ENCODE data around the gene PPP1R27. TPM values are rescaled to one million over a fixed set of nuclear protein-coding genes. Genes with fewer than 3 reads are reported as not detected.

The PPP1R27 gene
- total and polyA plus RNA-seq, 9 of the 15 experiments (the other 6 are each of a cell fraction or from before 2014, with no cell fraction given), result 0.29 to 6.9 (median 1.5) TPM; not detected in 2

DNA sequence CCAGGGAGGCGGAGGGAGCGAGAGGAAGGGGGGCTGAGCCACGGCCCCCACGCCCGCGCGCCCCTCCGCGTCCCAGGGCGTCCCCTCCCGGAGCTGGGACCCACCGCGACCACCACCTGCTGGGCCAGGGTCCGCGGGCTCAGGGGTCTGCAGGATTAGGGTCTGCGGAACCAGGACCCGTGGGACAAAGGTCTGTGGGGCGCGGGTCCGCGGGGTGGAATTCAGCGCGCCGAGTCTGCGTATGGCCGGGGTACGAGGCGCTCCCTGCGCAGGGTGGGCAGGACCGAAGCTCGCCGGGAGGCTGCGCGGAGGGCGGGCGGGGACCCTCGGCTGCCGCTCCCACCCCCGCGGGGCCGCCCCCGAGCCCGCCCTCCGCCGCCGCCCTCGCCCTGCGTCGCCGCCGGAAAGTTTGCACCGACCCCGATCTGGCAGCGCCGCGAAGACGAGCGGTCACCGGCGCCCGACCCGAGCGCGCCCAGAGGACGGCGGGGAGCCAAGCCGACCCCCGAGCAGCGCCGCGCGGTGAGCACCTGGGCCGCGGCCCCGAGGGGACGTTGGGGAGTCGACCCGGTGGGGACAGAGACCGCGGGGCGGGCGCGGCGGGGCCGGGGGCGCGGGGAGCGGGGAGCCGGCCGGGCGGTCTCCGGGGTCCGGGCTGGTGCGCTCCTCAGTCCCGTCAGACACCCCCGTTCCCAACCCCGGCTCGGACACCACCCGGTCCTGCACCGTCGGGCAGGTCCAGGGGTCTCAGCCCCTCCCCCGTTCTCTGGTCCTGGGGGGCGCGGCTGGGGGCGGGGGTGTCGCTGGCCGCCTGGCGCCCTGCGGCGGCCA, 30.9 kb downstream of the PPP1R27 start, which contains the start of gene GCGR (continued):
- TF ChIP-seq SMAD3 (CRISPR knock-in tag; conservative IDR thresholded peaks at IDR 0.05), result no peak
- TF ChIP-seq ZNF41 (CRISPR knock-in tag; conservative IDR thresholded peaks at IDR 0.05), result no peak
- no peak for TF ChIP-seq ZZZ3 (IDR thresholded peaks at IDR 0.05)
- TF ChIP-seq ZNF707 (CRISPR knock-in tag; conservative IDR thresholded peaks at IDR 0.05), result no peak
- no peak for TF ChIP-seq RAD51 (IDR thresholded peaks at IDR 0.05; ENCODE audit: borderline replicate concordance, low read depth)
- TF ChIP-seq LCOR (CRISPR knock-in tag; IDR thresholded peaks at IDR 0.05), result no peak
- TF ChIP-seq, protein P1, sequence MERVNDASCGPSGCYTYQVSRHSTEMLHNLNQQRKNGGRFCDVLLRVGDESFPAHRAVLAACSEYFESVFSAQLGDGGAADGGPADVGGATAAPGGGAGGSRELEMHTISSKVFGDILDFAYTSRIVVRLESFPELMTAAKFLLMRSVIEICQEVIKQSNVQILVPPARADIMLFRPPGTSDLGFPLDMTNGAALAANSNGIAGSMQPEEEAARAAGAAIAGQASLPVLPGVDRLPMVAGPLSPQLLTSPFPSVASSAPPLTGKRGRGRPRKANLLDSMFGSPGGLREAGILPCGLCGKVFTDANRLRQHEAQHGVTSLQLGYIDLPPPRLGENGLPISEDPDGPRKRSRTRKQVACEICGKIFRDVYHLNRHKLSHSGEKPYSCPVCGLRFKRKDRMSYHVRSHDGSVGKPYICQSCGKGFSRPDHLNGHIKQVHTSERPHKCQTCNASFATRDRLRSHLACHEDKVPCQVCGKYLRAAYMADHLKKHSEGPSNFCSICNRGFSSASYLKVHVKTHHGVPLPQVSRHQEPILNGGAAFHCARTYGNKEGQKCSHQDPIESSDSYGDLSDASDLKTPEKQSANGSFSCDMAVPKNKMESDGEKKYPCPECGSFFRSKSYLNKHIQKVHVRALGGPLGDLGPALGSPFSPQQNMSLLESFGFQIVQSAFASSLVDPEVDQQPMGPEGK (CRISPR knock-in tag; IDR thresholded peaks at IDR 0.05; ENCODE audit: borderline replicate concordance), result no peak
- TF ChIP-seq ZNF408 (CRISPR knock-in tag; IDR thresholded peaks at IDR 0.05; ENCODE audit: low read depth), result no peak
- no peak for TF ChIP-seq CBX3 (IDR thresholded peaks at IDR 0.05; ENCODE audit: borderline replicate concordance in 1 of 2, low read length in 2 of 2)
